Liver (tissue), 9 donors: Measurements from ENCODE around the gene PITPNM1. TPM values are rescaled to one million over a fixed set of nuclear protein-coding genes. Genes with fewer than 3 reads are reported as not detected.

Experiments
- DNase-seq: peaks from one replicate; pipeline ENCODE4 v3.0.0-alpha.2; 2017; ENCODE audit warnings: low spot score
- H3K27ac ChIP-seq, 2 donors: one replicate each; pipeline ENCODE4 v1.7.0; 2013; ENCODE audit warnings: inconsistent platforms in 2 of 2, low read length in 2 of 2, control low read depth in 1 of 2, low read depth in 1 of 2, mild to moderate bottlenecking in 1 of 2
- H3K27me3 ChIP-seq, 4 donors: one replicate each; pipeline versions ENCODE4 v1.6.1 to v1.7.0; 2013; ENCODE audit warnings: low read length in 3 of 4, inconsistent platforms in 1 of 4, mild to moderate bottlenecking in 1 of 4, moderate library complexity in 1 of 4; ENCODE audit not compliant: control insufficient read depth in 4 of 4, insufficient read depth in 4 of 4
- H3K36me3 ChIP-seq, 4 donors: one replicate each; pipeline versions ENCODE4 v1.6.1 to v1.7.0; 2013; ENCODE audit warnings: low read length in 3 of 4, mild to moderate bottlenecking in 3 of 4, low read depth in 1 of 4, moderate library complexity in 1 of 4; ENCODE audit not compliant: control insufficient read depth in 4 of 4, insufficient read depth in 3 of 4
- H3K4me1 ChIP-seq, 4 donors: one replicate each; pipeline versions ENCODE4 v1.6.1 to v1.7.0; 2013; ENCODE audit warnings: low read length in 3 of 4, mild to moderate bottlenecking in 3 of 4, moderate library complexity in 1 of 4; ENCODE audit not compliant: control insufficient read depth in 4 of 4, insufficient read depth in 4 of 4
- H3K4me3 ChIP-seq, 3 donors: one replicate each; pipeline versions ENCODE4 v1.6.1 to v1.7.0; 2013; ENCODE audit warnings: low read length in 3 of 3, control low read depth in 1 of 3, low read depth in 1 of 3, mild to moderate bottlenecking in 1 of 3
- H3K9ac ChIP-seq, 2 donors: one replicate each; pipeline ENCODE4 v1.7.0; 2013; ENCODE audit warnings: low read length in 2 of 2, mild to moderate bottlenecking in 2 of 2, moderate library complexity in 2 of 2, control low read depth in 1 of 2, low read depth in 1 of 2
- H3K9me3 ChIP-seq, 4 donors: one replicate each; pipeline versions ENCODE4 v1.6.1 to v1.7.0; 2013; ENCODE audit warnings: low read length in 3 of 4; ENCODE audit not compliant: control insufficient read depth in 4 of 4
- ATF3 ChIP-seq: IDR thresholded peaks from 2 replicates; pipeline ENCODE4 v1.6.1; 2016; ENCODE audit warnings: antibody characterized with exemption
- EGR1 ChIP-seq, 2 donors: IDR thresholded peaks; 2 replicates each; pipeline ENCODE4 v1.6.1; 2016 to 2018; ENCODE audit warnings: antibody characterized with exemption in 2 of 2, low read depth in 2 of 2
- FOXA1 ChIP-seq: IDR thresholded peaks from 2 replicates; pipeline ENCODE4 v1.6.1; 2016; ENCODE audit warnings: antibody characterized with exemption
- FOXA2 ChIP-seq: IDR thresholded peaks from 2 replicates; pipeline ENCODE4 v1.6.1; 2016; ENCODE audit warnings: antibody characterized with exemption
- GABPA ChIP-seq, 2 donors: IDR thresholded peaks in 1 of 2; conservative IDR thresholded peaks in 1 of 2; 2 replicates each; pipeline ENCODE4 v1.6.1; 2016; ENCODE audit warnings: antibody characterized with exemption in 2 of 2, mild to moderate bottlenecking in 1 of 2, moderate library complexity in 1 of 2
- HNF4A ChIP-seq, 2 donors: conservative IDR thresholded peaks; 2 replicates each; pipeline ENCODE4 v1.6.1; 2016; ENCODE audit warnings: antibody characterized with exemption in 2 of 2, mild to moderate bottlenecking in 2 of 2
- HNF4G ChIP-seq: IDR thresholded peaks from 2 replicates; pipeline ENCODE4 v1.6.1; 2016; ENCODE audit warnings: antibody characterized with exemption
- JUND ChIP-seq, 2 donors: IDR thresholded peaks; 2 replicates each; pipeline ENCODE4 v1.6.1; 2016; ENCODE audit warnings: antibody characterized with exemption in 2 of 2
- MAX ChIP-seq: IDR thresholded peaks from 2 replicates; pipeline ENCODE4 v1.6.1; 2016; ENCODE audit warnings: antibody characterized with exemption
- NR2F2 ChIP-seq: IDR thresholded peaks from 2 replicates; pipeline ENCODE4 v1.6.1; 2016; ENCODE audit warnings: antibody characterized with exemption
- RAD21 ChIP-seq, 2 donors: IDR thresholded peaks; 2 replicates each; pipeline ENCODE4 v1.6.1; 2016; ENCODE audit warnings: antibody characterized with exemption in 2 of 2, mild to moderate bottlenecking in 2 of 2
- RXRA ChIP-seq, 2 donors: IDR thresholded peaks; 2 replicates each; pipeline ENCODE4 v1.6.1; 2017 to 2018; ENCODE audit warnings: antibody characterized with exemption in 2 of 2, mild to moderate bottlenecking in 1 of 2
- SP1 ChIP-seq: IDR thresholded peaks from 2 replicates; pipeline ENCODE4 v1.6.1; 2018; ENCODE audit warnings: antibody characterized with exemption, mild to moderate bottlenecking
- TAF1 ChIP-seq: conservative IDR thresholded peaks from 2 replicates; pipeline ENCODE4 v1.6.1; 2016; ENCODE audit warnings: antibody characterized with exemption, mild to moderate bottlenecking
- YY1 ChIP-seq: IDR thresholded peaks from 2 replicates; pipeline ENCODE4 v1.6.1; 2016; ENCODE audit warnings: antibody characterized with exemption, mild to moderate bottlenecking
- ZBTB33 ChIP-seq: IDR thresholded peaks from 2 replicates; pipeline ENCODE4 v1.6.1; 2016; ENCODE audit warnings: antibody characterized with exemption
- WGBS: extraction: QIAGEN DNeasy Blood & Tissue Kit; methylation state at CpG from one replicate; pipeline ENCODE4 v1.1.7; 2013; 5-methylcytosine and 5-hydroxymethylcytosine counted together
- polyA plus RNA-seq, 2 donors: library from polyadenylated mRNA; stranded (reverse) in 1 of 2; unstranded in 1 of 2; fragments of 200-250 nt in 1 of 2; fragments of >200 nt in 1 of 2; fragmentation: Nextera tagmentation in 1 of 2; extraction: Ambion mirVana in 1 of 2; gene quantifications; one replicate each; pipeline versions ENCODE4 v1.2.1 to v1.2.3, GENCODE V29; 2013 to 2015
- total RNA-seq, 2 donors: library from RNA; depleted of rRNA; stranded (reverse); fragments of >200 nt; gene quantifications; one replicate each; pipeline ENCODE4 v1.2.3, GENCODE V29; 2014
- TF ChIP-seq, protein P1 (sequence below): IDR thresholded peaks from 2 replicates; pipeline ENCODE4 v1.6.1; 2016; ENCODE audit warnings: antibody characterized with exemption, mild to moderate bottlenecking
- TF ChIP-seq, protein P2 (sequence below): fragments of 150-350 bp; IDR thresholded peaks from 2 replicates; pipeline ENCODE4 v1.5.1; 2017; ENCODE audit warnings: improper control_type of control experiment, low read depth, low read length; ENCODE audit not compliant: missing input control
- donor health status: healthy.
- donor health status: healthy.
- donor health status: healthy.
- donor health status: healthy.
- donor health status: healthy.

PITPNM1 gene
- total and polyA plus RNA-seq, 4 donors, result 1.3 to 9.3 (median 5.1) TPM

DNA sequence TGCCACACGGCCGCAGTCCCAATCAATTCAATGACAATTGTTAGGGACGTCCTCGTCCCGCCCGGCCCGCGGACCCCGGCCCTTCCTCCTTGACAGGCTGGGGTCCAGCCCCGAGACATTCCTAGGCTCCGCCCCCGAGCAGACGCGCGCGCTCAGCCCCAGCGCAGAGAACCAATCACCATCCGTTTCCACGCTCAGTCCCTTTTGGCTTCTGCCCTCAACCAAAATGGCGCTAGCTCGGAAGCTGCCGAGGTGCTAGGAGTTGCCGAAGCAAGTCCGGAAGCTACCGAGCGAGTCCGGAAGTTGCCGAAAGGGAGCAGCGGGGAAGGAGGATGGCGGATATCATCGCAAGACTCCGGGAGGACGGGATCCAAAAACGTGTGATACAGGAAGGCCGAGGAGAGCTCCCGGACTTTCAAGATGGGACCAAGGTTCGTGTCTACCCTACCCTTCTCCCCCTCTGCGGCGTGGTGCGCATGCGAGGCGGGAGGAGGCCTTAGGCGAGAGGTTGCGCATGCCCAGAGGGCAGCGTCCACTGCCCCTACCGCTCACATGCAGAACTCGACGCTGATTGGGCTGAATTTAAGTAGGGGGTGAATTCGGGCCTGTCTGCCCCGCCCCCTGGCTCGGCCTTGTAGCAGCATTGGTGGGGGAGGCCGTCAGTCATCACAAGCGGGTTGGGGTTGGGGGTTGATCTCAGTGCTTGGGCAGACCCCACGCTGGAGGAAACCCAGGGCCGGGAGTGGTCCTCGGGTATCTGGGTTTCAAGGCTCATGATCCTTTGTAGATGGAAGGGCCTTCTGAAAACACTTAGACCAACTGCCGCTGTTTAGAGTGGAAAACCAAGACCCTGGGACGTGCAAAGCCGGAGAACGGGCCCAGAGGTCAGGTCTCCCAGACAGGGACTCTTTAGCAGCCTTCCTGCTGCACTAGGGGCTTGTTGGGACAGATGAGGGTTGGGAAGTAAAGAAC, 22.1 kb downstream of the PITPNM1 start, which contains the start of gene AIP:
Gene AIP, plus strand, starts transcription at position 200 of the 972 bp plus-strand sequence. Its CDS starts 133 bp downstream, at position 333.
- peak within 1 kb of the TSS; percentile 62 to 74 for H3K27ac ChIP-seq
- DNase-seq, result peak; percentile 98
- H3K4me1 ChIP-seq, result peaks cover 10 to 25% (median 15%) of the 10 kb centered on the region in 4 donors
- H3K27me3 ChIP-seq, result no peaks in the 10 kb centered on the region
- peaks cover 2 to 5% (median 3%) of the 10 kb centered on the region in 4 donors for H3K36me3 ChIP-seq
- WGBS, result 11% methylated on average over 60 of the region's 60 CpGs
- H3K9me3 ChIP-seq, result no peaks in the 10 kb centered on the region
- peak within 1 kb of the TSS; percentile 68 to 79 for H3K9ac ChIP-seq
- peak within 1 kb of the TSS; percentile 53 to 65 (median 61) for H3K4me3 ChIP-seq
- TF ChIP-seq RAD21 (IDR thresholded peaks at IDR 0.05) (peak in 1 of 2 donors; percentile 47), RXRA (IDR thresholded peaks at IDR 0.05) (peak; percentile 10 to 13), SP1 (peak; percentile 67), EGR1 (IDR thresholded peaks at IDR 0.05; ENCODE audit: low read depth in 2 of 2) (no peak), JUND (IDR thresholded peaks at IDR 0.05) (no peak), NR2F2 (no peak), ZBTB33 (peak; percentile 74), MAX (peak; percentile 100), YY1 (peak; percentile 100), ATF3 (no peak), GABPA (IDR thresholded peaks at IDR 0.05 in 1 of 2, conservative IDR thresholded peaks at IDR 0.05 in 1 of 2) (peak in 1 of 2 donors; percentile 86), FOXA2 (no peak), HNF4G (peak; percentile 72), HNF4A (conservative IDR thresholded peaks at IDR 0.05) (peak in 1 of 2 donors; percentile 34), TAF1 (no peak), FOXA1 (no peak)
- TF ChIP-seq, protein P1, sequence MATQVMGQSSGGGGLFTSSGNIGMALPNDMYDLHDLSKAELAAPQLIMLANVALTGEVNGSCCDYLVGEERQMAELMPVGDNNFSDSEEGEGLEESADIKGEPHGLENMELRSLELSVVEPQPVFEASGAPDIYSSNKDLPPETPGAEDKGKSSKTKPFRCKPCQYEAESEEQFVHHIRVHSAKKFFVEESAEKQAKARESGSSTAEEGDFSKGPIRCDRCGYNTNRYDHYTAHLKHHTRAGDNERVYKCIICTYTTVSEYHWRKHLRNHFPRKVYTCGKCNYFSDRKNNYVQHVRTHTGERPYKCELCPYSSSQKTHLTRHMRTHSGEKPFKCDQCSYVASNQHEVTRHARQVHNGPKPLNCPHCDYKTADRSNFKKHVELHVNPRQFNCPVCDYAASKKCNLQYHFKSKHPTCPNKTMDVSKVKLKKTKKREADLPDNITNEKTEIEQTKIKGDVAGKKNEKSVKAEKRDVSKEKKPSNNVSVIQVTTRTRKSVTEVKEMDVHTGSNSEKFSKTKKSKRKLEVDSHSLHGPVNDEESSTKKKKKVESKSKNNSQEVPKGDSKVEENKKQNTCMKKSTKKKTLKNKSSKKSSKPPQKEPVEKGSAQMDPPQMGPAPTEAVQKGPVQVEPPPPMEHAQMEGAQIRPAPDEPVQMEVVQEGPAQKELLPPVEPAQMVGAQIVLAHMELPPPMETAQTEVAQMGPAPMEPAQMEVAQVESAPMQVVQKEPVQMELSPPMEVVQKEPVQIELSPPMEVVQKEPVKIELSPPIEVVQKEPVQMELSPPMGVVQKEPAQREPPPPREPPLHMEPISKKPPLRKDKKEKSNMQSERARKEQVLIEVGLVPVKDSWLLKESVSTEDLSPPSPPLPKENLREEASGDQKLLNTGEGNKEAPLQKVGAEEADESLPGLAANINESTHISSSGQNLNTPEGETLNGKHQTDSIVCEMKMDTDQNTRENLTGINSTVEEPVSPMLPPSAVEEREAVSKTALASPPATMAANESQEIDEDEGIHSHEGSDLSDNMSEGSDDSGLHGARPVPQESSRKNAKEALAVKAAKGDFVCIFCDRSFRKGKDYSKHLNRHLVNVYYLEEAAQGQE, result peak; percentile 62
- TF ChIP-seq, protein P2, sequence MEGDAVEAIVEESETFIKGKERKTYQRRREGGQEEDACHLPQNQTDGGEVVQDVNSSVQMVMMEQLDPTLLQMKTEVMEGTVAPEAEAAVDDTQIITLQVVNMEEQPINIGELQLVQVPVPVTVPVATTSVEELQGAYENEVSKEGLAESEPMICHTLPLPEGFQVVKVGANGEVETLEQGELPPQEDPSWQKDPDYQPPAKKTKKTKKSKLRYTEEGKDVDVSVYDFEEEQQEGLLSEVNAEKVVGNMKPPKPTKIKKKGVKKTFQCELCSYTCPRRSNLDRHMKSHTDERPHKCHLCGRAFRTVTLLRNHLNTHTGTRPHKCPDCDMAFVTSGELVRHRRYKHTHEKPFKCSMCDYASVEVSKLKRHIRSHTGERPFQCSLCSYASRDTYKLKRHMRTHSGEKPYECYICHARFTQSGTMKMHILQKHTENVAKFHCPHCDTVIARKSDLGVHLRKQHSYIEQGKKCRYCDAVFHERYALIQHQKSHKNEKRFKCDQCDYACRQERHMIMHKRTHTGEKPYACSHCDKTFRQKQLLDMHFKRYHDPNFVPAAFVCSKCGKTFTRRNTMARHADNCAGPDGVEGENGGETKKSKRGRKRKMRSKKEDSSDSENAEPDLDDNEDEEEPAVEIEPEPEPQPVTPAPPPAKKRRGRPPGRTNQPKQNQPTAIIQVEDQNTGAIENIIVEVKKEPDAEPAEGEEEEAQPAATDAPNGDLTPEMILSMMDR, result peak; percentile 18
